ENCODE measurements around the gene CCDC15.
"Not testable (repeated sequence)": the region's sequence is repeated elsewhere in the genome, so short reads cannot be mapped to it uniquely, and the experiment has no call there.

CCDC15 gene

GRCh38 chr11:124941703-124942102 lies 12.3 kb upstream of the CCDC15 start:
- DNase-seq, result no peak

- no peak for DNase-seq
Measured at GRCh38 chr11:124942466-124943253, 11.3 kb upstream of the CCDC15 start.

- no peak for DNase-seq
Measured at GRCh38 chr11:124943254-124943616, 10.8 kb upstream of the CCDC15 start.

- DNase-seq, result no peak
Measured at GRCh38 chr11:124943741-124944140, 10.3 kb upstream of the CCDC15 start.

- DNase-seq, result no peak
Measured at GRCh38 chr11:124944565-124944964, 9.4 kb upstream of the CCDC15 start.

GRCh38 chr11:124945826-124946225 lies 8.2 kb upstream of the CCDC15 start:
- no peak for DNase-seq

GRCh38 chr11:124946735-124947141 lies 7.3 kb upstream of the CCDC15 start:
- DNase-seq, result no peak

- DNase-seq, result no peak
Measured at GRCh38 chr11:124950601-124951330, 3.2 kb upstream of the CCDC15 start.

- DNase-seq, result no peak
Measured at GRCh38 chr11:124951341-124951740, 2.7 kb upstream of the CCDC15 start.

- DNase-seq, result no peak
Measured at GRCh38 chr11:124954590-124954955, 571 bp downstream of the CCDC15 start.

- no peak for DNase-seq
Measured at GRCh38 chr11:124955035-124955434, 1.0 kb downstream of the CCDC15 start.

- DNase-seq, result no peak
Measured at GRCh38 chr11:124961972-124962609, 8.1 kb downstream of the CCDC15 start.

- not testable (repeated sequence) for DNase-seq
Measured at GRCh38 chr11:124968197-124968596, 14.2 kb downstream of the CCDC15 start.

GRCh38 chr11:124970925-124971324 lies 16.9 kb downstream of the CCDC15 start:
- DNase-seq, result no peak

GRCh38 chr11:124971810-124972209 lies 17.8 kb downstream of the CCDC15 start:
- no peak for DNase-seq

GRCh38 chr11:124976531-124976930 lies 22.5 kb downstream of the CCDC15 start:
- DNase-seq, result no peak

- DNase-seq, result no peak
Measured at GRCh38 chr11:124977006-124977405, 23.0 kb downstream of the CCDC15 start.

- DNase-seq, result no peak
Measured at GRCh38 chr11:124978316-124978715, 24.3 kb downstream of the CCDC15 start.

- no peak for DNase-seq
Measured at GRCh38 chr11:124982043-124982442, 28.0 kb downstream of the CCDC15 start.

- DNase-seq, result no peak
Measured at GRCh38 chr11:124983674-124984511, 29.9 kb downstream of the CCDC15 start.

- no peak for DNase-seq
Measured at GRCh38 chr11:124984512-124984854, 30.5 kb downstream of the CCDC15 start.

- DNase-seq, result no peak
Measured at GRCh38 chr11:124987096-124987495, 33.1 kb downstream of the CCDC15 start.

- DNase-seq, result no peak
Measured at GRCh38 chr11:124988063-124988462, 34.1 kb downstream of the CCDC15 start.
